PC-3 (cell line): ENCODE results near the gene C15orf39. TPM values are rescaled to one million over a fixed set of nuclear protein-coding genes. Genes with fewer than 3 reads are reported as not detected.

Experiments
- ATAC-seq: fragments of 200-7000 bp; cut with Tn5 transposase; 2 replicates; pipeline ENCODE4 v1.9.1; 2020; ENCODE audit warnings: mild to moderate bottlenecking, moderate library complexity
- BruUV-seq: library from RNA; stranded (reverse); fragments of 400-500 nt; replicated peaks from 2 replicates; lab custom pipeline; 2021; lab: Mats Ljungman, UMichigan
- CTCF ChIA-PET: fragments of 300-600 bp; sonication (Branson Sonifier 250); formaldehyde crosslinking; loops from one replicate; lab custom pipeline; 2022; ENCODE audit warnings: antibody characterized with exemption; lab: Charles Lee
- POLR2A ChIA-PET: fragments of 300-600 bp; sonication (Branson Sonifier 250); formaldehyde crosslinking; loops from one replicate; lab custom pipeline; 2022; ENCODE audit warnings: antibody characterized with exemption; ENCODE audit not compliant: unreplicated experiment; lab: Charles Lee
- DNase-seq: peaks from one replicate; pipeline ENCODE4 v3.0.0-alpha.2; 2015
- H2AFZ ChIP-seq: fragments of 300-600 bp; sonication (generic); 2 replicates; pipeline ENCODE4 v1.6.0; 2016; ENCODE audit warnings: antibody characterized with exemption, low read length
- H3F3A ChIP-seq: fragments of 300-600 bp; sonication (generic); one replicate; pipeline ENCODE4 v1.6.0; 2017; ENCODE audit warnings: antibody characterized with exemption, low read length, control low read depth, mild to moderate bottlenecking; ENCODE audit not compliant: unreplicated experiment
- H3K27ac ChIP-seq: fragments of 300-600 bp; sonication (generic); 2 replicates; pipeline ENCODE4 v1.5.1; 2016; ENCODE audit warnings: mild to moderate bottlenecking, low read length
- H3K27me3 ChIP-seq: fragments of 300-600 bp; sonication (generic); 2 replicates; pipeline ENCODE4 v1.6.1; 2016; ENCODE audit warnings: low read length, mixed read lengths
- H3K36me3 ChIP-seq: fragments of 300-600 bp; sonication (generic); 2 replicates; pipeline ENCODE4 v1.6.1; 2016; ENCODE audit warnings: low read depth, mixed run types, low read length, mixed read lengths
- H3K4me1 ChIP-seq: fragments of 300-600 bp; sonication (generic); 2 replicates; pipeline ENCODE4 v1.5.1; 2016; ENCODE audit warnings: low read length; ENCODE audit not compliant: insufficient read depth
- H3K4me2 ChIP-seq: fragments of 300-600 bp; sonication (generic); 2 replicates; pipeline ENCODE4 v1.6.0; 2016; ENCODE audit warnings: low read length
- H3K4me3 ChIP-seq: fragments of 300-600 bp; sonication (generic); 2 replicates; pipeline ENCODE4 v1.5.1; 2016; ENCODE audit warnings: mild to moderate bottlenecking, low read length, mixed read lengths
- H3K79me2 ChIP-seq: fragments of 300-600 bp; sonication (generic); 2 replicates; pipeline ENCODE4 v1.6.1; 2017; ENCODE audit warnings: low read length, mixed read lengths
- H3K9ac ChIP-seq: fragments of 300-600 bp; sonication (generic); 2 replicates; pipeline ENCODE4 v1.6.0; 2016; ENCODE audit warnings: mild to moderate bottlenecking, low read length
- H3K9me2 ChIP-seq: fragments of 300-600 bp; sonication (generic); replicated peaks from 2 replicates; pipeline ENCODE4 v1.6.1; 2016; ENCODE audit warnings: mixed run types, low read length, mixed read lengths
- H3K9me3 ChIP-seq: fragments of 300-600 bp; sonication (generic); 2 replicates; pipeline ENCODE4 v1.6.1; 2016; ENCODE audit warnings: low read length, mixed read lengths
- H4K20me1 ChIP-seq: fragments of 300-600 bp; sonication (generic); 2 replicates; pipeline ENCODE4 v1.6.1; 2016; ENCODE audit warnings: low read length, mixed read lengths
- EZH2 ChIP-seq: fragments of 300-600 bp; sonication (generic); IDR thresholded peaks from one replicate; pipeline ENCODE4 v1.6.1; 2017; ENCODE audit warnings: antibody characterized with exemption, mild to moderate bottlenecking, low read length; ENCODE audit not compliant: unreplicated experiment
- EZH2phosphoT487 ChIP-seq: fragments of 300-600 bp; sonication (generic); IDR thresholded peaks from 2 replicates; pipeline ENCODE4 v1.6.1; 2018; ENCODE audit warnings: mild to moderate bottlenecking, antibody characterized with exemption, low read length, borderline replicate concordance
- intact Hi-C: fragments of 100-400 bp; cut with micrococcal nuclease; formaldehyde crosslinking; loops from 2 replicates; pipeline ENCODE4 v1.9.0; 2023
- total RNA-seq: library from RNA; depleted of rRNA; stranded (reverse); fragments of >200 nt; gene quantifications from 2 replicates; pipeline ENCODE4 v1.2.3, GENCODE V29; 2014
- TF ChIP-seq, protein P1 (sequence below): fragments of 300-600 bp; sonication (generic); conservative IDR thresholded peaks from 2 replicates; pipeline ENCODE4 v1.5.1; 2017; ENCODE audit warnings: antibody characterized with exemption, low read depth, mild to moderate bottlenecking, low read length

Gene C15orf39
- total RNA-seq, 1 experiment from 2014 or later, result 23.8 TPM

GRCh38 chr15:75204340-75205063, 2.8 kb downstream of the C15orf39 start:
- TF ChIP-seq, protein P1, sequence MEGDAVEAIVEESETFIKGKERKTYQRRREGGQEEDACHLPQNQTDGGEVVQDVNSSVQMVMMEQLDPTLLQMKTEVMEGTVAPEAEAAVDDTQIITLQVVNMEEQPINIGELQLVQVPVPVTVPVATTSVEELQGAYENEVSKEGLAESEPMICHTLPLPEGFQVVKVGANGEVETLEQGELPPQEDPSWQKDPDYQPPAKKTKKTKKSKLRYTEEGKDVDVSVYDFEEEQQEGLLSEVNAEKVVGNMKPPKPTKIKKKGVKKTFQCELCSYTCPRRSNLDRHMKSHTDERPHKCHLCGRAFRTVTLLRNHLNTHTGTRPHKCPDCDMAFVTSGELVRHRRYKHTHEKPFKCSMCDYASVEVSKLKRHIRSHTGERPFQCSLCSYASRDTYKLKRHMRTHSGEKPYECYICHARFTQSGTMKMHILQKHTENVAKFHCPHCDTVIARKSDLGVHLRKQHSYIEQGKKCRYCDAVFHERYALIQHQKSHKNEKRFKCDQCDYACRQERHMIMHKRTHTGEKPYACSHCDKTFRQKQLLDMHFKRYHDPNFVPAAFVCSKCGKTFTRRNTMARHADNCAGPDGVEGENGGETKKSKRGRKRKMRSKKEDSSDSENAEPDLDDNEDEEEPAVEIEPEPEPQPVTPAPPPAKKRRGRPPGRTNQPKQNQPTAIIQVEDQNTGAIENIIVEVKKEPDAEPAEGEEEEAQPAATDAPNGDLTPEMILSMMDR, result peak; percentile 91
- TF ChIP-seq EZH2, result no peak
- no peak for TF ChIP-seq EZH2phosphoT487
- Histone ChIP-seq H3K4me1 (peaks cover 33% of the 10 kb centered on the region), H4K20me1 (peaks cover 64% of the 10 kb centered on the region), H3F3A (no peaks in the 10 kb centered on the region), H2AFZ (no peak overlapping the region), H3K9ac (peak overlapping the region; percentile 96; the same call in 1 of the 2 replicates), H3K27me3 (no peaks in the 10 kb centered on the region), H3K36me3 (peaks cover 38% of the 10 kb centered on the region), H3K27ac (peak overlapping the region; percentile 82), H3K9me2 (no peaks in the 10 kb centered on the region), H3K4me3 (peak overlapping the region; percentile 95), H3K9me3 (no peaks in the 10 kb centered on the region), H3K4me2 (peak overlapping the region; percentile 81), H3K79me2 (peaks cover 82% of the 10 kb centered on the region)
- DNase-seq (peak; percentile 94), ATAC-seq (peak; percentile 42)
- ChIA-PET POLR2A (no interaction called here), CTCF (interaction anchor here (0.6 to 1.9 kb wide), 2 partner anchors 161 to 175 kb away, joined by 3 to 7 read pairs; no protein-coding TSS in a partner anchor)
- no TSS peak for BruUV-seq
- intact Hi-C loops, result loop anchor here (2.0 to 5.0 kb wide), 3 partner anchors 82 to 162 kb away; no protein-coding TSS in a partner anchor

- Histone ChIP-seq H3K27me3 (no peaks in the 10 kb centered on the region), H3K36me3 (peaks cover 42% of the 10 kb centered on the region), H3K4me2 (peak overlapping the region; percentile 23), H3K4me1 (peaks cover 33% of the 10 kb centered on the region), H4K20me1 (peaks cover 69% of the 10 kb centered on the region), H3K4me3 (no peak overlapping the region), H3K9me2 (no peaks in the 10 kb centered on the region), H3K9ac (no peak overlapping the region), H3K27ac (no peak overlapping the region), H3K9me3 (no peaks in the 10 kb centered on the region), H3F3A (no peaks in the 10 kb centered on the region), H2AFZ (no peak overlapping the region), H3K79me2 (peaks cover 87% of the 10 kb centered on the region)
- ChIA-PET CTCF (interaction anchor here (1.9 kb wide), 1 partner anchor 176 kb away, joined by 7 read pairs; no protein-coding TSS in a partner anchor), POLR2A (no interaction called here)
- BruUV-seq, result no TSS peak
- TF ChIP-seq, protein P1, result no peak; the same call in 1 of the 2 replicates
- TF ChIP-seq EZH2 (no peak), EZH2phosphoT487 (no peak)
- intact Hi-C loops, result loop anchor here (2.0 kb wide), 1 partner anchor 162 kb away; no protein-coding TSS in a partner anchor
- DNase-seq (no peak), ATAC-seq (no peak)
These were observed 3.3 kb downstream of the C15orf39 start for GRCh38 chr15:75205064-75205395.

DNA sequence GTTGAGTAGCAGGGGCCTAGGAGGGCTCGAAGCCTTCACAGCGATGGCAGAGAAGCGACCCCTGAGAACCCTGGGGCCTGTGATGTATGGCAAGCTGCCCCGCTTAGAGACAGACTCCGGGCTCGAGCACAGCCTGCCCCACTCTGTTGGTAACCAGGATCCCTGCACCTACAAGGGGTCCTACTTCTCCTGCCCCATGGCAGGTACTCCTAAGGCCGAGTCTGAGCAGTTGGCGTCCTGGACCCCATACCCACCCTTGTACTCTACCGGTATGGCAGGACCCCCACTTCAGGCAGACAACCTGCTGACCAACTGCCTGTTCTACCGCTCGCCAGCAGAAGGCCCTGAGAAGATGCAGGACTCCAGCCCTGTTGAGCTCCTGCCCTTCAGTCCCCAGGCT, 4.3 kb downstream of the C15orf39 start:
- H3K4me1 ChIP-seq, result peaks cover 24% of the 10 kb centered on the region
- H3K9me2 ChIP-seq, result no peaks in the 10 kb centered on the region
- H3K4me2 ChIP-seq, result no peak overlapping the region
- POLR2A ChIA-PET, result no interaction called here
- peaks cover 97% of the 10 kb centered on the region for H3K79me2 ChIP-seq
- no peaks in the 10 kb centered on the region for H3K27me3 ChIP-seq
- TF ChIP-seq, protein P1, result no peak
- no peak for TF ChIP-seq EZH2phosphoT487
- TF ChIP-seq EZH2, result no peak
- DNase-seq (no peak), ATAC-seq (no peak)
- H3F3A ChIP-seq, result no peaks in the 10 kb centered on the region
- BruUV-seq, result no TSS peak
- H3K9me3 ChIP-seq, result no peaks in the 10 kb centered on the region
- H3K36me3 ChIP-seq, result peaks cover 51% of the 10 kb centered on the region
- H3K27ac ChIP-seq, result no peak overlapping the region
- no peak overlapping the region for H3K4me3 ChIP-seq
- peaks cover 79% of the 10 kb centered on the region for H4K20me1 ChIP-seq
- CTCF ChIA-PET, result no interaction called here
- no peak overlapping the region for H3K9ac ChIP-seq
- no peak overlapping the region for H2AFZ ChIP-seq
- intact Hi-C loops, result no loop called here
